ENCODE measurements around the gene EFNA2.
"Not testable (repeated sequence)": the region's sequence is repeated elsewhere in the genome, so short reads cannot be mapped to it uniquely, and the experiment has no call there.

EFNA2 gene

GRCh38 chr19:1285737-1286360, at the start of gene EFNA2:
Gene EFNA2, plus strand, starts transcription at chr19:1285873. Its CDS starts 296 bp downstream, at chr19:1286169.
- no peak for DNase-seq

DNA sequence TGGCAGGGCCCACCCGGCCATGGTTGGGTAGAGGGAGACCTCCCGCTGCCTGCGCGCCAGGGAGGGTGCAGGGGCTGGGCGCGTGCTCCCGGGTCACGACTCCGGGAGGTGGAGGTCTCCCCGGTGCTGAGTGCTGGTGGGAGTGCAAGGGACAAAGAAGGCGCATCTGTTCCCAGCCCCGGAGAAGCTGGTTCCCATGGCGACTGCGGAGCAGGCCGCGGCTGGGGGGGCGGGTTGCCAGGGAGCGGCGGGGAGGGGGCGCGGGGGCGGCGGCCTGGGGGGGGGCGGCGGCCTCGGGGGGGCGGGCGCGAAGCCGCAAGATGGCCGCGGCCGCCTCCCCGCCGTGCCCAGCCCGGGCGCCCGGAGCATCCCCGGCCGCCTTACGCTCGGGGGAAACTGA, 49.1 kb upstream of the EFNA2 start:
- DNase-seq, result no peak

GRCh38 chr19:1237027-1237659, 48.5 kb upstream of the EFNA2 start:
- DNase-seq, result no peak

GRCh38 chr19:1237754-1238368, 47.8 kb upstream of the EFNA2 start, which contains the start of gene CBARP:
Gene CBARP, minus strand, starts transcription at chr19:1238005. Its CDS starts 1,905 bp downstream, at chr19:1236100.
- DNase-seq, result no peak

GRCh38 chr19:1238369-1239303, 47.0 kb upstream of the EFNA2 start:
- no peak for DNase-seq

DNA sequence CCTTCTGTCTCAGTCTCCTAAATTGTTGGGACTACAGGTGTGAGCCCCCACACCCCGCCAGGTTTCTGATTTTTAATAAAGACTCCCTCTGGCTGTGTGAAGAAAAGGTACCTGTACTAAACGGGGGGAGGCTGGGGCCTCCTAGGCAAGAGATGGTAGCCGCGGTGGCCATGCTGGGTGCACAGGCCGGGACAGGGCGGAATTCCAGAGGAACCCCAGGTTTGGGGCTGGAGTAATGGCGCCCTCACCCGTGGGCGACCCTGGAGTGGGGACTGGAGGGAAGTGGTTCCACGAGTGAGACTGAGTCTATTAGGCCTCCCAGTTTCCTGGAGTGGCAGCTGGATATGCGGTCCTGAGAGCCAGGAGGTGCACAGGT, 46.3 kb upstream of the EFNA2 start:
- DNase-seq, result no peak

GRCh38 chr19:1239796-1240737, 45.6 kb upstream of the EFNA2 start:
- peak; percentile 91 for DNase-seq

- no peak for DNase-seq
These were observed 44.7 kb upstream of the EFNA2 start for GRCh38 chr19:1240925-1241324.

GRCh38 chr19:1241417-1242095, 44.1 kb upstream of the EFNA2 start, which contains the start of gene ATP5F1D:
Gene ATP5F1D, plus strand, starts transcription at chr19:1241751. Its CDS starts 100 bp downstream, at chr19:1241851.
- DNase-seq, result peak; percentile 95

GRCh38 chr19:1243768-1244692, 41.6 kb upstream of the EFNA2 start:
- peak; percentile 89 for DNase-seq

- no peak for DNase-seq
These were observed 40.8 kb upstream of the EFNA2 start for GRCh38 chr19:1244693-1245451.

DNA sequence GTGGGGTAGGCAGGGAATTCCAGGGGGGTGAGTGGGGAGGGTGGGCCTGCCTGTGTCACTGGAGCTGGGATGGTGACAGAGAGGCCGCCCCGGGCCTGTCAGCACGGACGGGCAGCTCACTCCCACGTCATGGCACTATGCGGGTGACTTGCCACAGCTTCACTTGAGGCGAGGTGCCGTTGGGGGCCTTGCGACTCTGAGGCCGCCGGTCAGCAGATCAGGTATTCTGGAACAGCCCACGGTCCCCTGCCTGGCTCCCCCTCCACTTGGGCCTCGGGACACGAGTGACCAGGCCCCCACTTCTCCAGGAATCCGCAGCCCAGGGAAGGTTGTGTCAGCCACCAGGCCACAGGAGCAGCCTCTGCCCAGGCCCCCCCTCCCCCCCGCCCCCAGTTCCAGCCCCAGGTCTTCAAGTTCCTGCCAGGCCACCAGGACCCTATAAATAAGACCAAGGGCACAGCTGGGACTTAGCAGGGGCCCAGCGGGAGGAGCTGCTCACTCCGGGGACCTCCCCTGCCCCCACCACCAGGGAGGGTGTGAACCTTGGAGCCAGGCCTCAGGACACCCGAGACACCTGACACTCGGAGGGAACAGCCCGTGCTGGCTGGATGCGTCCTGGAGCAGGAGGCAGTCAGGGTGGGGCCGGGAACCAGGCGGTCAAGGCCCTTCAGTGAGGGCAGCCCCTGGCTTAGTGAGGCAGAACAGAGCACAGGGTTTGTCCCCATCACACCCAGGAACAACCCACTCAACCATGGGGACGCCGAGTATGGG, 40.0 kb upstream of the EFNA2 start:
- no peak for DNase-seq

DNA sequence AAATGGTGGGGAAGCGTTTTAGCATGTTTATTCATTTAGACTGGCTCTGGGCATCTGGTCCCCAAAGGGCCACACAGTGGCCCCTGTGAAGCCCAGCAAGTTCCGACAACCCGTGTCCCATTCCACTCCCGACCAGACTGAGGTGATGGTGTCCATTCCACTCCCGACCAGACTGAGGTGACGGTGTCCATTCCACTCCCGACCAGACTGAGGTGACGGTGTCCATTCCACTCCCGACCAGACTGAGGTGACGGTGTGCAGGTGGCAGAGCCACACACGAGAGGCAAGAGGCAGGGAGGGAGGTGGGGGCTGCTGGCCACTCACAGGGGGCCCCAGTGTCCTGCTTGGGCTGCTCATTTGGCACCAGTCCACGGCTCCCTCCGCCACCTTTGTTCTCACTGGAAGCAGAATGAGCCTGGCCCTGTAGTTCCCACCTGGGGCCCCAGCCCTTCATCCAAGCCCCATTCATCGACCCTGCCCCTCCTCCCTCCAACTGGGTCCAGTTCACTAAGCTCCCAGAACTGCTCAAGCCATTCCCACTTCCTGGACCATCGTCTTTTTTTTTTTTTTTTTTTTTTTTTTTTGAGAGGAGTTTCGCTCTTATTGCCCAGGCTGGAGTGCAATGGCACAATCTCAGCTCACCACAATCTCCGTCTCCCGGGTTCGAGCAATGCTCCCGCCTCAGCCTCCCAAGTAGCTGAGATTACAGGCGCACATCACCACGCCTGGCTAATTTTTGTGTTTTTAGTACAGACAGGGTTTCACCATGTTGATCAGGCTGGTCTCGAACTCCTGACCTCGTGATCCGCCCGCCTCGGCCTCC, 39.2 kb upstream of the EFNA2 start:
- not testable (repeated sequence) for DNase-seq

- no peak for DNase-seq
These were observed 37.9 kb upstream of the EFNA2 start for GRCh38 chr19:1247748-1248138.

GRCh38 chr19:1248139-1248785, 37.4 kb upstream of the EFNA2 start, which contains the start of gene MIDN:
Gene MIDN, plus strand, starts transcription at chr19:1248583. Its CDS starts 1,714 bp downstream, at chr19:1250297.
- peak; percentile 89 for DNase-seq

- peak; percentile 84 for DNase-seq
These were observed 36.8 kb upstream of the EFNA2 start for GRCh38 chr19:1248786-1249297.
